ENCODE measurements around the gene GRID1. TPM values are rescaled to one million over a fixed set of nuclear protein-coding genes. Genes with fewer than 3 reads are reported as not detected.
"Not testable (repeated sequence)": the region's sequence is repeated elsewhere in the genome, so short reads cannot be mapped to it uniquely, and the experiment has no call there.

GRID1 gene
- total RNA-seq, 2 experiments from 2014 or later, result not detected

- H3K9me3 Mint-ChIP-seq, H3K27ac Mint-ChIP-seq, H3K4me1 Mint-ChIP-seq, H3K36me3 Mint-ChIP-seq, DNase-seq: not testable (repeated sequence)
- Mint-ChIP-seq H3K27me3 (peaks cover 44% of the 10 kb centered on the region), H3K4me3 (peak overlapping the region; percentile 81)
- POLR2A ChIA-PET, result interaction anchor here (0.6 to 1.1 kb wide), 2 partner anchors 16 to 22 kb away, joined by 3 to 4 read pairs; no protein-coding TSS in a partner anchor
- ATAC-seq (ENCODE audit: low read depth), result peak; percentile 55
Measured at GRCh38 chr10:86389109-86389440, 22.5 kb upstream of the GRID1 start.

GRCh38 chr10:86388119-86388704 is 21.6 kb upstream of the GRID1 start:
- DNase-seq (no peak), ATAC-seq (ENCODE audit: low read depth) (no peak)
- Mint-ChIP-seq H3K27ac (no peak overlapping the region), H3K27me3 (peaks cover 48% of the 10 kb centered on the region), H3K36me3 (no peaks in the 10 kb centered on the region), H3K4me1 (peaks cover 5% of the 10 kb centered on the region), H3K4me3 (no peak overlapping the region), H3K9me3 (no peaks in the 10 kb centered on the region)
- POLR2A ChIA-PET, result no interaction called here

- Mint-ChIP-seq H3K27me3 (peaks cover 48% of the 10 kb centered on the region), H3K27ac (no peak overlapping the region), H3K9me3 (no peaks in the 10 kb centered on the region), H3K4me3 (no peak overlapping the region), H3K4me1 (peaks cover 5% of the 10 kb centered on the region), H3K36me3 (no peaks in the 10 kb centered on the region)
- ATAC-seq (ENCODE audit: low read depth), result no peak
- POLR2A ChIA-PET, result no interaction called here
- no peak for DNase-seq
Measured at GRCh38 chr10:86387178-86387794, 20.7 kb upstream of the GRID1 start.

- POLR2A ChIA-PET, result no interaction called here
- H3K27ac Mint-ChIP-seq, result no peak overlapping the region
- peaks cover 5% of the 10 kb centered on the region for H3K4me1 Mint-ChIP-seq
- no peak for ATAC-seq (ENCODE audit: low read depth)
- no peaks in the 10 kb centered on the region for H3K9me3 Mint-ChIP-seq
- H3K27me3 Mint-ChIP-seq, result peaks cover 56% of the 10 kb centered on the region
- H3K4me3 Mint-ChIP-seq, result no peak overlapping the region
- no peak for DNase-seq
- H3K36me3 Mint-ChIP-seq, result no peaks in the 10 kb centered on the region
Measured at GRCh38 chr10:86385806-86386205, 19.2 kb upstream of the GRID1 start.

GRCh38 chr10:86377797-86378146 is 11.2 kb upstream of the GRID1 start:
- no peak overlapping the region for H3K27ac Mint-ChIP-seq
- peaks cover 1% of the 10 kb centered on the region for H3K4me1 Mint-ChIP-seq
- no peak overlapping the region for H3K4me3 Mint-ChIP-seq
- peaks cover 27% of the 10 kb centered on the region for H3K27me3 Mint-ChIP-seq
- DNase-seq (no peak), ATAC-seq (ENCODE audit: low read depth) (no peak)
- H3K36me3 Mint-ChIP-seq, result no peaks in the 10 kb centered on the region
- POLR2A ChIA-PET, result no interaction called here
- no peaks in the 10 kb centered on the region for H3K9me3 Mint-ChIP-seq

- POLR2A ChIA-PET, result no interaction called here
- peaks cover 27% of the 10 kb centered on the region for H3K27me3 Mint-ChIP-seq
- H3K4me3 Mint-ChIP-seq, result no peak overlapping the region
Measured at GRCh38 chr10:86376852-86377796, 10.5 kb upstream of the GRID1 start.

GRCh38 chr10:86376403-86376802 is 9.8 kb upstream of the GRID1 start:
- H3K4me1 Mint-ChIP-seq, result peaks cover 1% of the 10 kb centered on the region
- H3K9me3 Mint-ChIP-seq, result no peaks in the 10 kb centered on the region
- H3K27ac Mint-ChIP-seq, result no peak overlapping the region
- ATAC-seq (ENCODE audit: low read depth), result no peak
- DNase-seq, result no peak
- H3K27me3 Mint-ChIP-seq, result peaks cover 25% of the 10 kb centered on the region
- H3K36me3 Mint-ChIP-seq, result no peaks in the 10 kb centered on the region
- H3K4me3 Mint-ChIP-seq, result no peak overlapping the region
- POLR2A ChIA-PET, result no interaction called here

More at GRCh38 chr10:86376852-86377796, 10.5 kb upstream of the GRID1 start:
- Mint-ChIP-seq H3K27ac (no peak overlapping the region), H3K4me1 (peaks cover 1% of the 10 kb centered on the region), H3K9me3 (no peaks in the 10 kb centered on the region), H3K36me3 (no peaks in the 10 kb centered on the region)
- DNase-seq (peak; percentile 94), ATAC-seq (ENCODE audit: low read depth) (peak; percentile 85)

- Mint-ChIP-seq H3K27me3 (peaks cover 28% of the 10 kb centered on the region), H3K36me3 (no peaks in the 10 kb centered on the region), H3K4me1 (peaks cover 1% of the 10 kb centered on the region), H3K4me3 (no peak overlapping the region), H3K27ac (no peak overlapping the region), H3K9me3 (no peaks in the 10 kb centered on the region)
- ATAC-seq (ENCODE audit: low read depth) (no peak), DNase-seq (no peak)
- POLR2A ChIA-PET, result no interaction called here
Measured at GRCh38 chr10:86375204-86375603, 8.6 kb upstream of the GRID1 start.

GRCh38 chr10:86374664-86375063 is 8.1 kb upstream of the GRID1 start:
- ATAC-seq (ENCODE audit: low read depth), result no peak
- Mint-ChIP-seq H3K27ac (no peak overlapping the region), H3K27me3 (peaks cover 28% of the 10 kb centered on the region), H3K9me3 (no peaks in the 10 kb centered on the region), H3K4me3 (no peak overlapping the region), H3K36me3 (no peaks in the 10 kb centered on the region), H3K4me1 (peaks cover 1% of the 10 kb centered on the region)
- no peak for DNase-seq
- POLR2A ChIA-PET, result no interaction called here

- POLR2A ChIA-PET, result no interaction called here
- Mint-ChIP-seq H3K27ac (no peak overlapping the region), H3K4me3 (no peak overlapping the region), H3K9me3 (no peaks in the 10 kb centered on the region), H3K36me3 (no peaks in the 10 kb centered on the region), H3K4me1 (peaks cover 1% of the 10 kb centered on the region), H3K27me3 (peaks cover 36% of the 10 kb centered on the region)
- ATAC-seq (ENCODE audit: low read depth), result no peak
- DNase-seq, result no peak
Measured at GRCh38 chr10:86373828-86374227, 7.2 kb upstream of the GRID1 start.

- Mint-ChIP-seq H3K27me3 (peaks cover 41% of the 10 kb centered on the region), H3K9me3 (no peaks in the 10 kb centered on the region), H3K4me1 (peaks cover 1% of the 10 kb centered on the region), H3K4me3 (no peak overlapping the region), H3K36me3 (no peaks in the 10 kb centered on the region), H3K27ac (no peak overlapping the region)
- DNase-seq (no peak), ATAC-seq (ENCODE audit: low read depth) (no peak)
- POLR2A ChIA-PET, result no interaction called here
Measured at GRCh38 chr10:86373251-86373650, 6.7 kb upstream of the GRID1 start.

- peaks cover 43% of the 10 kb centered on the region for H3K27me3 Mint-ChIP-seq
- H3K9me3 Mint-ChIP-seq, result no peaks in the 10 kb centered on the region
- H3K36me3 Mint-ChIP-seq, result no peaks in the 10 kb centered on the region
- H3K27ac Mint-ChIP-seq, result no peak overlapping the region
- POLR2A ChIA-PET, result no interaction called here
- H3K4me1 Mint-ChIP-seq, result peaks cover 1% of the 10 kb centered on the region
- no peak for ATAC-seq (ENCODE audit: low read depth)
- no peak overlapping the region for H3K4me3 Mint-ChIP-seq
- DNase-seq, result no peak
Measured at GRCh38 chr10:86372784-86373239, 6.2 kb upstream of the GRID1 start.

GRCh38 chr10:86372119-86372783 is 5.7 kb upstream of the GRID1 start:
- Mint-ChIP-seq H3K27me3 (peaks cover 47% of the 10 kb centered on the region), H3K27ac (no peak overlapping the region), H3K4me1 (no peaks in the 10 kb centered on the region), H3K4me3 (no peak overlapping the region), H3K9me3 (no peaks in the 10 kb centered on the region), H3K36me3 (no peaks in the 10 kb centered on the region)
- ATAC-seq (ENCODE audit: low read depth) (no peak), DNase-seq (no peak)
- POLR2A ChIA-PET, result no interaction called here

Measured in activated naive CD8-positive, alpha-beta T cell treated with anti-CD3 and anti-CD28 coated beads, Interleukin-2, amount 10 ng/mL, durations not matched to agents 7 days and 5 days (primary cell).